ENCODE results near the gene IFITM5. TPM values are rescaled to one million over a fixed set of nuclear protein-coding genes. Genes with fewer than 3 reads are reported as not detected.
A peak's percentile ranks its signal among the peaks of the same experiment; 100 is the strongest.
"Not testable (repeated sequence)": the region's sequence is repeated elsewhere in the genome, so short reads cannot be mapped to it uniquely, and the experiment has no call there.

The IFITM5 gene
- not detected for polyA plus RNA-seq (2013, experiment 1 of 2; ENCODE audit: insufficient read length)
- polyA plus RNA-seq (2013, experiment 2 of 2; ENCODE audit: insufficient read length): not detected

- no peak for DNase-seq
These were observed at the start of gene IFITM5 for GRCh38 chr11:299081-299891. Gene IFITM5 (minus strand): TSS chr11:299526. CDS start chr11:299490, 36 bp downstream.

GRCh38 chr11:346529-346928 lies 47.2 kb upstream of the IFITM5 start:
- DNase-seq: no peak

GRCh38 chr11:344836-345578 lies 45.7 kb upstream of the IFITM5 start:
- no peak for DNase-seq

- DNase-seq: no peak
These were observed 43.0 kb upstream of the IFITM5 start for GRCh38 chr11:342328-342727.

GRCh38 chr11:340539-341512 lies 41.5 kb upstream of the IFITM5 start:
- DNase-seq: no peak

GRCh38 chr11:339963-340362 lies 40.6 kb upstream of the IFITM5 start:
- no peak for DNase-seq

GRCh38 chr11:337711-338110 lies 38.4 kb upstream of the IFITM5 start:
- no peak for DNase-seq

- DNase-seq: no peak
These were observed 37.4 kb upstream of the IFITM5 start for GRCh38 chr11:336659-337198.

GRCh38 chr11:335779-336658 lies 36.7 kb upstream of the IFITM5 start:
- DNase-seq: peak; percentile 17

- no peak for DNase-seq
These were observed 35.1 kb upstream of the IFITM5 start for GRCh38 chr11:334264-334994.

- not testable (repeated sequence) for DNase-seq
These were observed 34.4 kb upstream of the IFITM5 start for GRCh38 chr11:333616-334263.

- no peak for DNase-seq
These were observed 33.5 kb upstream of the IFITM5 start for GRCh38 chr11:332651-333480.

GRCh38 chr11:331358-332060 lies 32.2 kb upstream of the IFITM5 start:
- no peak for DNase-seq

- no peak for DNase-seq
These were observed 31.5 kb upstream of the IFITM5 start for GRCh38 chr11:330694-331357.

- DNase-seq: no peak
These were observed 31.0 kb upstream of the IFITM5 start for GRCh38 chr11:330307-330693.

- no peak for DNase-seq
These were observed 30.5 kb upstream of the IFITM5 start for GRCh38 chr11:329886-330253.

GRCh38 chr11:328516-329100 lies 29.3 kb upstream of the IFITM5 start:
- DNase-seq: not testable (repeated sequence)
